BJ (cell line): ENCODE results near the gene NOPCHAP1. TPM values are rescaled to one million over a fixed set of nuclear protein-coding genes. Genes with fewer than 3 reads are reported as not detected.
"Not testable (repeated sequence)": the region's sequence is repeated elsewhere in the genome, so short reads cannot be mapped to it uniquely, and the experiment has no call there.

Experiments used
- CTCF ChIA-PET: fragments of 350-600 bp; formaldehyde crosslinking; extraction: SDS; loops from one replicate; lab custom pipeline; 2021; ENCODE audit warnings: antibody characterized with exemption, inconsistent platforms; lab: Yijun Ruan, JAX
- POLR2A ChIA-PET: fragments of 300-600 bp; sonication (Branson Sonifier 250); formaldehyde crosslinking; extraction: SDS; loops from one replicate; lab custom pipeline; 2021; ENCODE audit warnings: antibody characterized with exemption; lab: Charles Lee
- DNase-seq: peaks from one replicate; pipeline ENCODE4 v3.0.0-alpha.2; 2011; ENCODE audit warnings: low read depth
- H3K27me3 ChIP-seq: 2 replicates; pipeline ENCODE4 v1.6.0; 2011; ENCODE audit warnings: low read length; ENCODE audit not compliant: control insufficient read depth, insufficient read depth
- H3K36me3 ChIP-seq: 2 replicates; pipeline ENCODE4 v1.5.1; 2011; ENCODE audit warnings: low read length; ENCODE audit not compliant: control insufficient read depth, insufficient read depth
- H3K4me3 ChIP-seq: 2 replicates; pipeline ENCODE4 v1.5.1; 2011; ENCODE audit warnings: low read depth, mild to moderate bottlenecking, control low read depth, low read length
- polyA minus RNA-seq: library from RNA; depleted of rRNA, polyadenylated mRNA; stranded (reverse); fragments of >200 nt; gene quantifications from 2 replicates; pipeline ENCODE4 v1.2.3, GENCODE V29; 2011; rRNA and poly(A)+ RNA removed
- polyA plus RNA-seq: library from polyadenylated mRNA; depleted of rRNA; stranded (reverse); fragments of >200 nt; gene quantifications from 2 replicates; pipeline ENCODE4 v1.2.3, GENCODE V29; 2011; rRNA removed
- TF ChIP-seq, protein P1 (sequence below): IDR thresholded peaks from 2 replicates; pipeline ENCODE4 v1.5.1; 2011; ENCODE audit warnings: low read depth, mild to moderate bottlenecking, control low read depth, inconsistent platforms, low read length, moderate library complexity; ENCODE audit not compliant: insufficient read depth

The NOPCHAP1 gene, protein sequence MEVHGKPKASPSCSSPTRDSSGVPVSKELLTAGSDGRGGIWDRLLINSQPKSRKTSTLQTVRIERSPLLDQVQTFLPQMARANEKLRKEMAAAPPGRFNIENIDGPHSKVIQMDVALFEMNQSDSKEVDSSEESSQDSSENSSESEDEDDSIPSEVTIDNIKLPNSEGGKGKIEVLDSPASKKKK
- polyA plus RNA-seq = 3.8 and 6.1 TPM in 2 replicates
- 1.8 and 3.9 TPM in 2 replicates for polyA minus RNA-seq

DNA sequence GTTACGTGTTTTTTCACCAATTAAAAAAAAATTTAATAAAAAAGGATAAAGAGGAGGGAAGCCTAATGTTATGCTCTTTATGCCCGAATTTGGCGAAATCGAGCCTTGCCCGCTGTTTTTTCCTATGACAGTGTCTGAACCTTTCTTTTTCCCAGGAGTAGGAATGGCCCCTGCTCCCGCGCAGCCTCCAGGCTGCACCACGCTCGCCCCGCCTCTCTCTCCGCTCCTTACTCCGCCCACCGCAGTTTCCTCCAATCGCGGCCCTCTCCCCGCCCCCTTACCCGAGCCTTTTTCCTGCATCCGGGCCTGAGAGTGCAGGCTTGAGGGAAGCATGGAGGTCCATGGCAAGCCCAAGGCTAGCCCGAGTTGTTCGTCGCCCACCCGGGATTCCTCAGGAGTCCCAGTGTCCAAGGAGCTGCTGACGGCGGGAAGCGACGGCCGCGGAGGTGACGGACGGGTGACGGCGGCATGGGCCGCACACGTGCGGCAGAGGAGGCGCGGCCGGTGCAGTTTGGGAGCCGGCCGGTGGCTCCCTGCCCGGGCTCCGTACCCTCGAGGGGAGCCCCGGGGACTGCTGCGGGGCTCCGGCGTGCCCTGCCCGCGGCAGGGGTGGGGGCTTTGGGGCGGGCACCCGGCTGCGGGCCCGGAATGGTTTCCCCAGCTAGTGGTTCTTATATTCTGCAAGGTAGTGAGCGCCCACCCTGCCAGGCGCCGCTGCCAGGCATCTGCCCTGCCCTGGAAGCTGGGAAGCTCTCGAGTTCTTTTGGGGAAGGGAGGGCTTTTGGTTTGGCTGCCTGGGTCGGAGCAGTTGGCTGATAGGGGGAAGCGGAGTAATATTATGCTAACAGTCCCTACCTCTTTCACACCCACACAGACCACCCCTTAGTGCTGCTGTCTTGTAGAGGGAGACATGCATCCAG, at the start of gene NOPCHAP1:
TSS of gene NOPCHAP1 (plus strand) at position 295 of the 920 bp plus-strand sequence. CDS start at position 332, 37 bp downstream.
- ChIA-PET POLR2A (no interaction called here), CTCF (interaction anchor here (1.2 to 1.8 kb wide), 2 partner anchors 11 to 605 kb away, joined by 3 to 4 read pairs; no protein-coding TSS in a partner anchor)
- TF ChIP-seq, protein P1, sequence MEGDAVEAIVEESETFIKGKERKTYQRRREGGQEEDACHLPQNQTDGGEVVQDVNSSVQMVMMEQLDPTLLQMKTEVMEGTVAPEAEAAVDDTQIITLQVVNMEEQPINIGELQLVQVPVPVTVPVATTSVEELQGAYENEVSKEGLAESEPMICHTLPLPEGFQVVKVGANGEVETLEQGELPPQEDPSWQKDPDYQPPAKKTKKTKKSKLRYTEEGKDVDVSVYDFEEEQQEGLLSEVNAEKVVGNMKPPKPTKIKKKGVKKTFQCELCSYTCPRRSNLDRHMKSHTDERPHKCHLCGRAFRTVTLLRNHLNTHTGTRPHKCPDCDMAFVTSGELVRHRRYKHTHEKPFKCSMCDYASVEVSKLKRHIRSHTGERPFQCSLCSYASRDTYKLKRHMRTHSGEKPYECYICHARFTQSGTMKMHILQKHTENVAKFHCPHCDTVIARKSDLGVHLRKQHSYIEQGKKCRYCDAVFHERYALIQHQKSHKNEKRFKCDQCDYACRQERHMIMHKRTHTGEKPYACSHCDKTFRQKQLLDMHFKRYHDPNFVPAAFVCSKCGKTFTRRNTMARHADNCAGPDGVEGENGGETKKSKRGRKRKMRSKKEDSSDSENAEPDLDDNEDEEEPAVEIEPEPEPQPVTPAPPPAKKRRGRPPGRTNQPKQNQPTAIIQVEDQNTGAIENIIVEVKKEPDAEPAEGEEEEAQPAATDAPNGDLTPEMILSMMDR = no peak
- DNase-seq = peak; percentile 39
- peak within 1 kb of the TSS; percentile 93 for H3K4me3 ChIP-seq
- H3K27me3 ChIP-seq = no peaks in the 10 kb centered on the region
- H3K36me3 ChIP-seq = no peaks in the 10 kb centered on the region

DNA sequence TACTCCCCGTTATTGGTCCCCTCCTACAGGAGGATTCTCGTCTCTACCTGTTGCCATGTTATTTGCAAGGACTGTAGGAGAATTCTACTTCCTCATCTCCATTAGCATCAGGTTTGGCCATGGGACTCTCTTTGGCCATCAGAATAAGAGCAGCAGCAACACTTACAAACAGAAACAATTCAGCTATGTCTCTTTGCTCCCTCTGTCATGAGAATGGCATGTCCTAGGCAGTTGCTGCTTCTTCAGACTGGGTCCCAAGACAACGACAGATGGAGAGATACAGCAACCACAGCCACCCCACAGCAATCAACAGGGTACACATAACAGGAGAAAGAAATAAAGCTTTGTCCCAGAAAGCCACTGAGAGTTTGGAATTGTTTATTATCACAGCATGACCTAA, 47.7 kb upstream of the NOPCHAP1 start:
- Histone ChIP-seq H3K27me3 (no peaks in the 10 kb centered on the region), H3K4me3 (no peak overlapping the region), H3K36me3 (no peaks in the 10 kb centered on the region)
- POLR2A ChIA-PET = interaction anchor here (0.6 kb wide), 1 partner anchor 14 kb away, joined by 6 read pairs; no protein-coding TSS in a partner anchor
- DNase-seq = no peak
- TF ChIP-seq, protein P1 = no peak
- CTCF ChIA-PET = no interaction called here

DNA sequence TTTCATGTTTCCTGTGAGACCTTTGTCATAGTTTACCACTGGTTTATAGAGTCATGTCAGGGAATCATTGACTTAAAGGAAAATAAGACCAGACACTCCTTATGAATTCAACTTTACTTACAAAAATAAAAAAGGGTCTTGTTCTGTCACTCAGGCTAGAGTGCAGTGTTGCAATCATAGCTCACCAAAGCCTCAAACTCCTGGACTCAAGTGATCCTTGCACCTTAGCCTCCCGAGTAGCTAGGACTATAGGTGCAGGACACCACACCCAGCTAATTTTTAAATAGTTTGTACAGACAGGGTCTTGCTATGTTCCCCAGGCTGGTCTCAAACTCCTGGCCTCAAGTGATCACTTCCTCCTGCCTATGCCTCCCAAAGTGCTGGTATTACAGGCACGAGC, 47.0 kb upstream of the NOPCHAP1 start:
- no peak for DNase-seq

DNA sequence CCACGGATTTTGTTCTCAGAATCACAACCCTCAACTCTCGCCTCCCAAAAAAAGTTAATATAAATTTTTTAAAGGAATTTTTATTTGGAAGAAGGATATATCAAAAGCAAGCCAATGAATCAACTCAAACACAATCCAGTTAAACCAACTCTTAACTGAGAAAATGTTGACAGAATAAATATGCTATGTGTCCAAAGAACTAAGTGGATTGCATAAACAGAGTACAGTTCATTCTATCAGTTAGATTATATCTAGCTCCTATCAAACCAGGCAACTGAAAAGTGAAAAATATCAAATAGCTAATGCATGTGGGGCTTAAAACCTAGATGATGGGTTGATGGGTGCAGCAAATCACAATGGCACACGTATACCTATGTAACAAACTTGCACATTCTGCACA, 44.7 kb upstream of the NOPCHAP1 start:
- ChIA-PET POLR2A (no interaction called here), CTCF (no interaction called here)
- H3K36me3 ChIP-seq = no peaks in the 10 kb centered on the region
- H3K27me3 ChIP-seq = no peaks in the 10 kb centered on the region
- DNase-seq = no peak
- no peak overlapping the region for H3K4me3 ChIP-seq
- TF ChIP-seq, protein P1 = no peak

More for the DNA sequence above, 47.0 kb upstream of the NOPCHAP1 start:
- H3K36me3 ChIP-seq = no peaks in the 10 kb centered on the region
- no peak overlapping the region for H3K4me3 ChIP-seq
- TF ChIP-seq, protein P1 = no peak
- no peaks in the 10 kb centered on the region for H3K27me3 ChIP-seq
- ChIA-PET CTCF (no interaction called here), POLR2A (interaction anchor here (0.6 kb wide), 1 partner anchor 15 kb away, joined by 6 read pairs; no protein-coding TSS in a partner anchor)

DNA sequence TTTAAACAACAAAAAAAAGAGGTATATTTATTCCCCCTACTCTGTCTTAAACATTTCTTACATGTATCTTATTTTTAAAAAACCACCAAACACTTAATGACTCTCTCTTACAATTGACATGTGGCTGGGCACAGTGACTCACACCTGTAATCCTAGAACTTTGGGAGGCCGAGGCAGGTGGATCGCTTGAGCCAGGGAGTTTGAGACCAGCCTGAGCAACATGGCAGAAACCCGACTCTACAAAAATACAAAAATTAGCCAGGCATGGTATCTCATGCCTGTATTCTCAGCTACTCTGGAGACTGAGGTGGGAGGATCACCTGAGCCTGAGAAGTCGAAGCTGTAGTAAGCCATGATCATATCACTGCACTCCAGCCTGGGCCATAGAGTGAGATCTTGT, 44.0 kb upstream of the NOPCHAP1 start:
- no peaks in the 10 kb centered on the region for H3K27me3 ChIP-seq
- ChIA-PET POLR2A (no interaction called here), CTCF (interaction anchor here (1.4 kb wide), 1 partner anchor 23 kb away, joined by 5 read pairs; no protein-coding TSS in a partner anchor)
- DNase-seq = no peak
- TF ChIP-seq, protein P1 = no peak
- H3K4me3 ChIP-seq = no peak overlapping the region
- no peaks in the 10 kb centered on the region for H3K36me3 ChIP-seq

DNA sequence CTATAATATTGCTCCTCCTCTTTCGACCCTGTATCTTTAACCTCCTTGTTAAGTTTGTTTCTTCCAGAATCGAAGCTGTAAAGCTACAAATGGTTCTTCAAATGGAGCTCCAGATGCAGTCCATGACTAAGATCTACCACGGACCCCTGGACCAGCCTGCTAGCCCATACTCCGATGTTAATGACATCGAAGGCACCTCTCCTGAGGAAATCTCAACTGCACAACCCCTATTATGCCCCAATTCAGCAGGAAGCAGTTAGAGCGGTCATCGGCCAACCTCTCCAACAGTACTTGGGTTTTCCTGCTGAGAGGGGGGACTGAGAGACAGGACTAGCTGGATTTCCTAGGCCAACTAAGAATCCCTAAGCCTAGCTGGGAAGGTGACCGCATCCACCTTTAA, 42.7 kb upstream of the NOPCHAP1 start:
- POLR2A ChIA-PET, H3K4me3 ChIP-seq, DNase-seq, H3K27me3 ChIP-seq, H3K36me3 ChIP-seq: not testable (repeated sequence)
- CTCF ChIA-PET = interaction anchor here (1.4 kb wide), 1 partner anchor 22 kb away, joined by 5 read pairs; no protein-coding TSS in a partner anchor
